CD4-positive, CD25-positive, alpha-beta regulatory T cell (primary cell): Measurements from ENCODE around the gene RGS12. TPM values are rescaled to one million over a fixed set of nuclear protein-coding genes. Genes with fewer than 3 reads are reported as not detected.

Source experiments
- ATAC-seq, 2 donors: fragments of 150-1000 bp; cut with Tn5 transposase; one replicate each; pipeline ENCODE4 v1.10.0; 2021; ENCODE audit warnings: low read depth in 2 of 2, moderate number of reproducible peaks in 2 of 2, moderate library complexity in 1 of 2
- DNase-seq, 3 donors: peaks; one replicate each; pipeline versions ENCODE4 v3.0.0 to v3.0.0-alpha.2; 2012 to 2022; ENCODE audit warnings: mixed read lengths in 1 of 3
- H3K27ac ChIP-seq: one replicate; pipeline ENCODE4 v1.7.0; 2013; ENCODE audit warnings: mild to moderate bottlenecking, low read length; ENCODE audit not compliant: insufficient read depth, poor library complexity, severe bottlenecking
- H3K27me3 ChIP-seq: one replicate; pipeline ENCODE4 v1.7.0; 2013; ENCODE audit warnings: low read length; ENCODE audit not compliant: control insufficient read depth, insufficient read depth
- H3K36me3 ChIP-seq: one replicate; pipeline ENCODE4 v1.7.0; 2013; ENCODE audit warnings: mild to moderate bottlenecking, low read length, moderate library complexity; ENCODE audit not compliant: control insufficient read depth, insufficient read depth
- H3K4me1 ChIP-seq: 2 replicates; pipeline ENCODE4 v1.7.0; 2013; ENCODE audit warnings: mild to moderate bottlenecking, low read length; ENCODE audit not compliant: insufficient read depth, control insufficient read depth, poor library complexity, severe bottlenecking
- H3K4me3 ChIP-seq: one replicate; pipeline ENCODE4 v1.7.0; 2013; ENCODE audit warnings: low read depth, mild to moderate bottlenecking, low read length, moderate library complexity
- H3K9me3 ChIP-seq, 2 experiments: 1 replicate in 1 of 2; 2 replicates in 1 of 2; pipeline ENCODE4 v1.7.0; 2013; ENCODE audit warnings: low read length in 2 of 2, mild to moderate bottlenecking in 1 of 2, moderate library complexity in 1 of 2; ENCODE audit not compliant: control insufficient read depth in 2 of 2
- H3K27ac Mint-ChIP-seq, 3 donors: one replicate each; pipeline ENCODE4 v1.8.0; 2020 to 2022; ENCODE audit warnings: mild to moderate bottlenecking in 3 of 3, mixed read lengths in 3 of 3, moderate library complexity in 2 of 3
- H3K27me3 Mint-ChIP-seq: one replicate; pipeline ENCODE4 v1.8.0; 2022; ENCODE audit warnings: mild to moderate bottlenecking, mixed read lengths
- H3K36me3 Mint-ChIP-seq: one replicate; pipeline ENCODE4 v1.8.0; 2020; ENCODE audit warnings: mixed read lengths
- H3K4me1 Mint-ChIP-seq, 4 donors: one replicate each; pipeline ENCODE4 v1.8.0; 2020 to 2022; ENCODE audit warnings: mixed read lengths in 4 of 4, mild to moderate bottlenecking in 1 of 4
- H3K4me3 Mint-ChIP-seq, 4 donors: one replicate each; pipeline ENCODE4 v1.8.0; 2020 to 2022; ENCODE audit warnings: mild to moderate bottlenecking in 4 of 4, mixed read lengths in 4 of 4, moderate library complexity in 3 of 4
- H3K9me3 Mint-ChIP-seq, 7 donors: one replicate each; pipeline ENCODE4 v1.8.0; 2020 to 2022; ENCODE audit warnings: mixed read lengths in 7 of 7, mild to moderate bottlenecking in 3 of 7, moderate library complexity in 2 of 7
- polyA plus RNA-seq, 4 donors: library from polyadenylated mRNA; unstranded; fragments of 300-500 nt; fragmentation: Illumina TruSeq; gene quantifications; one replicate each; pipeline ENCODE4 v1.2.3, GENCODE V29; 2021
- total RNA-seq: library from RNA; stranded (reverse); gene quantifications from one replicate; pipeline ENCODE4 v1.2.3, GENCODE V29; 2022

RGS12 gene
- total RNA-seq (27.6 TPM), polyA plus RNA-seq (1 to 10 TPM; 3.7 to 6.7 (median 6.0) TPM)

GRCh38 chr4:3292571-3293400 lies at the start of gene RGS12:
TSS of gene RGS12 (plus strand) at chr4:3293021. CDS start at chr4:3316171, 23,150 bp downstream.
- H3K9me3 Mint-ChIP-seq: peaks cover 0 to 1% (median 0%) of the 10 kb centered on the region in 7 donors
- peaks cover 27% of the 10 kb centered on the region for H3K4me1 ChIP-seq
- peaks cover 6% of the 10 kb centered on the region for H3K36me3 Mint-ChIP-seq
- peak within 1 kb of the TSS; percentile 88 to 97 (median 94) for H3K4me3 Mint-ChIP-seq
- DNase-seq: peak; percentile 77 to 87 (median 86)
- no peaks in the 10 kb centered on the region for H3K27me3 ChIP-seq
- peak; percentile 77 to 86 for ATAC-seq
- H3K27ac ChIP-seq: peak within 1 kb of the TSS; percentile 55
- H3K4me3 ChIP-seq: peak within 1 kb of the TSS; percentile 13
- peaks cover 0 to 44% (median 22%) of the 10 kb centered on the region in 4 donors for H3K4me1 Mint-ChIP-seq
- no peaks in the 10 kb centered on the region for H3K36me3 ChIP-seq
- H3K9me3 ChIP-seq: no peaks in the 10 kb centered on the region
- peak within 1 kb of the TSS; percentile 46 to 93 (median 61) for H3K27ac Mint-ChIP-seq
- peaks cover 10% of the 10 kb centered on the region for H3K27me3 Mint-ChIP-seq

GRCh38 chr4:3243136-3243780 lies 49.6 kb upstream of the RGS12 start:
- ATAC-seq (peak; percentile 52 to 59), DNase-seq (peak in 1 of 3 donors; percentile 56)
- H3K27ac ChIP-seq: no peak overlapping the region
- Mint-ChIP-seq H3K27me3 (no peaks in the 10 kb centered on the region), H3K4me3 (no peak overlapping the region), H3K36me3 (peaks cover 23% of the 10 kb centered on the region), H3K27ac (peak overlapping the region in 2 of 3 donors; percentile 73 to 88), H3K4me1 (peaks cover 0 to 16% (median 12%) of the 10 kb centered on the region in 4 donors), H3K9me3 (no peaks in the 10 kb centered on the region)
- H3K36me3 ChIP-seq: peaks cover 23% of the 10 kb centered on the region
- peaks cover 9% of the 10 kb centered on the region for H3K4me1 ChIP-seq
- no peaks in the 10 kb centered on the region for H3K27me3 ChIP-seq
- H3K4me3 ChIP-seq: no peak overlapping the region
- H3K9me3 ChIP-seq: no peaks in the 10 kb centered on the region

- peaks cover 21% of the 10 kb centered on the region for H3K36me3 ChIP-seq
- Mint-ChIP-seq H3K27me3 (no peaks in the 10 kb centered on the region), H3K4me3 (no peak overlapping the region), H3K4me1 (peaks cover 0 to 16% (median 12%) of the 10 kb centered on the region in 4 donors), H3K9me3 (no peaks in the 10 kb centered on the region), H3K36me3 (peaks cover 21% of the 10 kb centered on the region), H3K27ac (peak overlapping the region in 2 of 3 donors; percentile 46 to 73)
- H3K27me3 ChIP-seq: no peaks in the 10 kb centered on the region
- H3K9me3 ChIP-seq: no peaks in the 10 kb centered on the region
- H3K4me3 ChIP-seq: no peak overlapping the region
- ATAC-seq (no peak), DNase-seq (no peak)
- peaks cover 9% of the 10 kb centered on the region for H3K4me1 ChIP-seq
- H3K27ac ChIP-seq: no peak overlapping the region
Measured at GRCh38 chr4:3244002-3244401, 48.8 kb upstream of the RGS12 start.

GRCh38 chr4:3244747-3245146 lies 48.1 kb upstream of the RGS12 start:
- Histone ChIP-seq H3K4me3 (no peak overlapping the region), H3K4me1 (peaks cover 9% of the 10 kb centered on the region), H3K27me3 (no peaks in the 10 kb centered on the region), H3K9me3 (no peaks in the 10 kb centered on the region), H3K27ac (no peak overlapping the region), H3K36me3 (peaks cover 13% of the 10 kb centered on the region)
- ATAC-seq (no peak), DNase-seq (no peak)
- Mint-ChIP-seq H3K4me1 (peaks cover 0 to 16% (median 12%) of the 10 kb centered on the region in 4 donors), H3K9me3 (no peaks in the 10 kb centered on the region), H3K27ac (no peak overlapping the region), H3K27me3 (no peaks in the 10 kb centered on the region), H3K4me3 (no peak overlapping the region), H3K36me3 (peaks cover 21% of the 10 kb centered on the region)

GRCh38 chr4:3245676-3246075 lies 47.1 kb upstream of the RGS12 start:
- Mint-ChIP-seq H3K4me3 (no peak overlapping the region), H3K36me3 (peaks cover 18% of the 10 kb centered on the region), H3K9me3 (no peaks in the 10 kb centered on the region)

GRCh38 chr4:3246458-3247398 lies 46.1 kb upstream of the RGS12 start:
- Mint-ChIP-seq H3K4me1 (peaks cover 0 to 16% (median 12%) of the 10 kb centered on the region in 4 donors), H3K36me3 (peaks cover 13% of the 10 kb centered on the region), H3K27me3 (no peaks in the 10 kb centered on the region), H3K9me3 (peaks cover 0 to 1% (median 0%) of the 10 kb centered on the region in 7 donors), H3K4me3 (no peak overlapping the region), H3K27ac (peak overlapping the region in 1 of 3 donors; percentile 36)
- H3K27me3 ChIP-seq: no peaks in the 10 kb centered on the region
- H3K9me3 ChIP-seq: no peaks in the 10 kb centered on the region
- H3K4me3 ChIP-seq: no peak overlapping the region
- DNase-seq (no peak), ATAC-seq (no peak)
- H3K27ac ChIP-seq: no peak overlapping the region
- peaks cover 9% of the 10 kb centered on the region for H3K4me1 ChIP-seq
- H3K36me3 ChIP-seq: no peaks in the 10 kb centered on the region

More at GRCh38 chr4:3245676-3246075, 47.1 kb upstream of the RGS12 start:
- Mint-ChIP-seq H3K4me1 (peaks cover 0 to 16% (median 12%) of the 10 kb centered on the region in 4 donors), H3K27ac (no peak overlapping the region), H3K27me3 (no peaks in the 10 kb centered on the region)
- Histone ChIP-seq H3K27me3 (no peaks in the 10 kb centered on the region), H3K36me3 (peaks cover 5% of the 10 kb centered on the region), H3K9me3 (no peaks in the 10 kb centered on the region), H3K4me3 (no peak overlapping the region), H3K27ac (no peak overlapping the region), H3K4me1 (peaks cover 9% of the 10 kb centered on the region)
- ATAC-seq: no peak
- DNase-seq: no peak
